Motor neuron (in vitro differentiated cells): Measurements from ENCODE around the gene SLC15A1. TPM values are rescaled to one million over a fixed set of nuclear protein-coding genes. Genes with fewer than 3 reads are reported as not detected.

ENCODE experiments used
- ATAC-seq, 8 experiments: fragments of 200-7000 bp; cut with Tn5 transposase; replicated peaks in 6 of 8; 2 replicates each; pipeline ENCODE4 v1.8.0; 2021; ENCODE audit warnings: mild to moderate bottlenecking in 8 of 8, moderate library complexity in 8 of 8
- H3K27ac ChIP-seq, 2 donors: fragments of 250-450 bp; sonication (Bioruptor Pico); 2 replicates each; pipeline ENCODE4 v1.9.0; 2021; ENCODE audit warnings: antibody characterized with exemption in 2 of 2, mild to moderate bottlenecking in 2 of 2, moderate library complexity in 1 of 2
- H3K4me1 ChIP-seq, 2 donors: fragments of 250-450 bp; sonication (Bioruptor Pico); replicated peaks in 1 of 2; 2 replicates each; pipeline ENCODE4 v1.6.1; 2021; ENCODE audit warnings: antibody characterized with exemption in 2 of 2, mild to moderate bottlenecking in 2 of 2, moderate library complexity in 1 of 2
- H3K4me3 ChIP-seq, 5 donors: fragments of 250-450 bp; sonication (Bioruptor Pico); 2 replicates each; pipeline ENCODE4 v1.9.0; 2021; ENCODE audit warnings: antibody characterized with exemption in 5 of 5, mild to moderate bottlenecking in 5 of 5, moderate library complexity in 4 of 5
- WGBS, 10 experiments: fragments of 450-650 bp; shearing (Covaris generic); methylation state at CpG; one replicate each; pipeline ENCODE4 v1.0.0; 2022; 5-methylcytosine and 5-hydroxymethylcytosine counted together
- in situ Hi-C, 9 experiments: fragments of 400-800 bp; cut with MboI; loops; one replicate each; pipeline ENCODE4 v1.15.0; 2021; ENCODE audit warnings: low sequenced_read_pairs in 9 of 9, low pct_unique_long_range_greater_than_20kb in 2 of 9; ENCODE audit not compliant: unreplicated experiment in 9 of 9
- total RNA-seq, 8 experiments: library from RNA; unstranded; fragments of 300-600 nt; gene quantifications; 2 replicates each; pipeline versions ENCODE4 v1.2.3 to v1.2.4, GENCODE V29; 2022

Gene SLC15A1
- total RNA-seq = under 1 TPM in 5 of 8 experiments, not detected in 3; 0.09 to 0.38 (median 0.28) TPM

DNA sequence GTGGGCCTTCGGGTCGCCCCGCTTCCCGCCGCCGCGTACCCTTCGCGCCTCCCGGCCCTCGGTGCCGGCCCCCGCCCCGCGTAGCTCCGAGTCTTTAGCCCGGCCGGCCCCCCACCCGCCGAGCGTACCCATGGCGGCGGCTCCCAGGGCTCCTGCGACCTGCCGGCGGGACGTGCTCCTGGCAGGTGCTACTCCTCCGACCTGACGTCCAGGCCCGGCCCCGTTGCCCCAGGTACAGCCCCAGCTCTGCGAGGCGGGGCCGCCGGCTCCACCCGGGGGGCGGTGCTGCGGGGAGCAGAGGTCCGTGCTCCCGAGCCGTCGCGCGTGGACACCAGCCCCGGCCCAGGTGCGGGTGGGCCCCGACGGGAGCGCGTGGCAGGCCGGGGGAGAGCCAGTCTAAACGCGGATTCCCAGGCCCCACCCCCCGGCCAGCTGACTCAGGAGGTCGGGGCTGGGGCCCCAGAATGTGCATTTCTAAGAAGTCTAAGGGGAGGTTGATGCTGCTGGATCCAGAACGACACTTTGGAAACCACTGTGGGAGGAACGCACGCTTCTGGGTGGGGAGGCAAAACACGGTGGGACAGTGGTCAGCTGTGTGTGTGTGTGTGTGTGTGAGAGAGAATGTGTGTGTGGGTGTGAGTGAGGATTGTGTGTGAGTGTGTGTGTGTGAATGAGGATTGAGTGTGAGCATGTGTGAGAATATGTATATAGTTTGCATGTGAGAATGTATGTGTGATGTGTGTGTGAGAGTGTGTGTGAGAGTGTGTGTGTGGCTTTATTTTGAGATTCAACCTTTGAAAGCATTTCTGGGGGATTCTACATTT is at the start of gene SLC15A1:
Gene SLC15A1 (minus strand): TSS at position 206 of the 824 bp plus-strand sequence. CDS start 74 bp downstream, at position 132.
- 0 to 73% (median 23%) methylated on average over 1 to 8 of the region's 59 CpGs; no CpG with 5 or more reads in 4 of the 10 experiments for WGBS, 10 experiments
- H3K4me3 ChIP-seq = peak within 1 kb of the TSS in 4 of 5 donors; percentile 1 to 15 (median 3)
- peak in 3 of 8 experiments; percentile 9 to 12 (median 9) for ATAC-seq
- H3K4me1 ChIP-seq = no peaks in the 10 kb centered on the region
- no peak within 1 kb of the TSS for H3K27ac ChIP-seq
- in situ Hi-C loops = no loop called here

DNA sequence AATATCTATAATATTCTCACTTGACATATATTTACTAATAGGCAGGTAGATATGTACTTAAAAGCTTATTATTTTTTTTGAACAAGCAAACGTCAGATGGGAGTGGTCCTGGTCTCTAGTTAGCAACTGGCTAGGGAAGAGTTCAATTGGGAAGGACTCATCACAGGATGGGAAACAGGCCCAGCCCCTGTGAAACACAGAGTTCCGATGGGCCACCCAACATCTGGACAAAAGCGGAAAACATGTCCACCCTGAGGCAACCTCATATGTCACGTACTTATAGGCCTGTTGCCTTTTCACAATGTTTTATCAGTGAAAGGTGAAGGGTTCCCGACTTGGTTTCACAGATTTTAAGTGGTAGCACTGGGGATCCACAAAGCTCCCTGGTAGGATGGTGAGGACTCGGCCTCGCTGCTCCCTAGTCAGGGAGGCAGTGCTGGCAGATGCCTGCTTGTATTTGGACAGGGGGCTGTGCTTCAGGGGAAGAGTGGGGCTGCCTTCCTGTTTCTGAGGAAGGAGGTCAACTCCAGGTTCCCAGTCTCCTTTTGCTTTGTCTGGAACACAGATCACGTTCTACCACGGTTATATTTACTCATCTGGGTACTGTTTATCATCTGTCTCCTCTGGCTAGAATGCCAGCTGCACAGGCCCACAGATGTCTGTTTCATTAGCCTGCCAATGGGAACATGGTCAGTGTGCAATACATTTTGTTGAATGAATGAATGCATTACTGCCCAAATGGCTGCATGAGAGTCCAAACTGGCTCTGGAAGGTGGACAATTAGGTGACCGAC is 49.4 kb upstream of the SLC15A1 start:
- WGBS, 10 experiments = 31 to 93% (median 84%) methylated on average over 1 to 6 of the region's 10 CpGs; no CpG with 5 or more reads in 1 of the 10 experiments
- ATAC-seq = peak in 1 of 8 experiments; percentile 28
- H3K4me1 ChIP-seq = no peaks in the 10 kb centered on the region
- in situ Hi-C loops = no loop called here
- H3K4me3 ChIP-seq = no peak overlapping the region
- no peak overlapping the region for H3K27ac ChIP-seq

GRCh38 chr13:98800078-98800477 is 47.6 kb upstream of the SLC15A1 start:
- no peak for ATAC-seq
- 60 to 100% (median 91%) methylated on average over 2 to 12 of the region's 14 CpGs; no CpG with 5 or more reads in 4 of the 10 experiments for WGBS, 10 experiments
- in situ Hi-C loops = no loop called here
- no peak overlapping the region for H3K4me3 ChIP-seq
- no peaks in the 10 kb centered on the region for H3K4me1 ChIP-seq
- H3K27ac ChIP-seq = no peak overlapping the region

GRCh38 chr13:98798849-98799645 is 46.6 kb upstream of the SLC15A1 start:
- WGBS, 10 experiments = 20 to 100% (median 81%) methylated on average over 2 to 5 of the region's 5 CpGs
- H3K4me1 ChIP-seq = no peaks in the 10 kb centered on the region
- ATAC-seq = peak in 2 of 8 experiments; percentile 66 to 67
- in situ Hi-C loops = no loop called here
- H3K27ac ChIP-seq = no peak overlapping the region
- H3K4me3 ChIP-seq = no peak overlapping the region

DNA sequence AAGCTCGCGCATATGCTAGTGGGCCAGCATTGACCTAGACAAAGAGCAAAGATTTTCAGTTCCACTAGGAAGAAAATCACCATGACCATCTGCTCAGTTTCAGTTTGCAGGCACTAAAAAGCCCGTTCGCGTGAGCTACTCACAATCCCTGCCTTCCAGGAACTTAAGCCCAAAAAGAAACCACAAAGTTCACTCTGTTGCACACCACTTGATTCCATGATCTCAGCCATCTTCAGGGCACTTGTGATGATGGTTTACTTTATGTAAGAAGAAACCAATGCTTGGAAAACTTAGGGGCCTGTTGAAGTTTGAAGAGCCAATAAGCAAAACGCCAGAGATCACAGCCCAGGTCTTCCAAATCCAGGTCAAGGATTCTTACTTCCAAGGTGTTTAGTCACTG is 45.0 kb upstream of the SLC15A1 start:
- WGBS, 10 experiments = 60 to 100% (median 94%) methylated on average over 1 to 6 of the region's 6 CpGs; no CpG with 5 or more reads in 2 of the 10 experiments
- in situ Hi-C loops = no loop called here
- H3K4me3 ChIP-seq = no peak overlapping the region
- no peaks in the 10 kb centered on the region for H3K4me1 ChIP-seq
- ATAC-seq = no peak
- no peak overlapping the region for H3K27ac ChIP-seq

- in situ Hi-C loops = no loop called here
- ATAC-seq = no peak
- no peaks in the 10 kb centered on the region for H3K4me1 ChIP-seq
- no peak overlapping the region for H3K4me3 ChIP-seq
- no peak overlapping the region for H3K27ac ChIP-seq
- whole genome bisulfite sequencing, 10 experiments = 73 to 89% (median 79%) methylated on average over 1 to 6 of the region's 10 CpGs; no CpG with 5 or more reads in 2 of the 10 experiments
These were observed 44.3 kb upstream of the SLC15A1 start for GRCh38 chr13:98796798-98797197.

GRCh38 chr13:98796191-98796590 is 43.7 kb upstream of the SLC15A1 start:
- in situ Hi-C loops = no loop called here
- H3K4me3 ChIP-seq = no peak overlapping the region
- H3K4me1 ChIP-seq = no peaks in the 10 kb centered on the region
- ATAC-seq = no peak
- WGBS, 10 experiments = 75 to 93% (median 83%) methylated on average over 2 to 5 of the region's 5 CpGs; no CpG with 5 or more reads in 4 of the 10 experiments
- H3K27ac ChIP-seq = no peak overlapping the region

- Histone ChIP-seq H3K27ac (no peak overlapping the region), H3K4me3 (no peak overlapping the region), H3K4me1 (no peaks in the 10 kb centered on the region)
- in situ Hi-C loops = no loop called here
- ATAC-seq = no peak
- WGBS, 10 experiments = 60 to 100% (median 90%) methylated on average over 1 to 5 of the region's 6 CpGs; no CpG with 5 or more reads in 3 of the 10 experiments
These were observed 42.7 kb upstream of the SLC15A1 start for GRCh38 chr13:98795220-98795619.

- Histone ChIP-seq H3K4me3 (no peak overlapping the region), H3K27ac (no peak overlapping the region), H3K4me1 (no peaks in the 10 kb centered on the region)
- ATAC-seq = no peak
- in situ Hi-C loops = no loop called here
- WGBS, 10 experiments = 77 to 100% (median 90%) methylated on average over 1 to 9 of the region's 12 CpGs; no CpG with 5 or more reads in 3 of the 10 experiments
These were observed 42.0 kb upstream of the SLC15A1 start for GRCh38 chr13:98794498-98794897.

- Histone ChIP-seq H3K27ac (no peak overlapping the region), H3K4me1 (no peaks in the 10 kb centered on the region), H3K4me3 (no peak overlapping the region)
- ATAC-seq = no peak
- in situ Hi-C loops = no loop called here
- WGBS, 10 experiments = 40 to 93% (median 82%) methylated on average over 1 to 10 of the region's 11 CpGs
These were observed 40.5 kb upstream of the SLC15A1 start for GRCh38 chr13:98792785-98793495.

DNA sequence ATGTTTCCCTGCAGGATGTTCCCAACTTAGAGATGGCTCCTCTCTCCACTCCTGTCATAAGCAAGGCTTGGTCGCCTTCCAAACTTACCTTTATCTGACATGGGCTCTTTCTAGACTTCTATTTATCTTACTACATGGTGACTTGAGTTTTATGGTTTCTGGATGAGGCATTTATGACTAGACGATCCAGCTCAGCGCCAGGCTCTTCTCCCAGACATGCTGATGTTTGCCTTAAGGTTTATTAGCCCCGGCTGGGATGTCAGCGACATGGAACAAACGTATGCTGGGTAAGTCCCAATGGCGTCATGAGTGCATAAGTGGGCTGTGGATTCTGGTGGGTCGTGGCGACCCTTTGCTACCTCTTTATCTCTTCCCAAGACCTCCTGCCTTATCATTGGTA is 39.8 kb upstream of the SLC15A1 start:
- 20 to 96% (median 83%) methylated on average over 1 to 9 of the region's 9 CpGs; no CpG with 5 or more reads in 1 of the 10 experiments for WGBS, 10 experiments
- in situ Hi-C loops = no loop called here
- no peaks in the 10 kb centered on the region for H3K4me1 ChIP-seq
- no peak overlapping the region for H3K4me3 ChIP-seq
- no peak overlapping the region for H3K27ac ChIP-seq
- ATAC-seq = no peak

DNA sequence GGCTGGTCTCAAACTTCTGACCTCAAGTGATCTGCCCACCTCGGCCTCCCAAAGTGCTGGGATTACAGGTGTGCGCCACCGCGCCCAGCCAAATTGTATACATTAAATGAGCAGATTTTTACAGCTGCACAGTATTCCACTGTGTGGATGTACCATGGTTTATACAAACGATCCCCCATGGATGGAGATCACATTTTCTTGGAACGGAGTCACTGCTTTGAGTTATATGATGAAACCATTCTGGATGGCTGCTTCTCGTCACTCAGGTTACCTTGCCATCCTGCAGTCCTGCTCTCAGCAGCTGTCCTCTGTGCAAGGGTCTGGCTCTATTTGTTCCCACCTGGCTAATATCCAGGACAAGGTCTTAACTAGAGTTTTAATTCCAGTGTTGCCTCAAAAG is 39.1 kb upstream of the SLC15A1 start:
- H3K27ac ChIP-seq = no peak overlapping the region
- no peak overlapping the region for H3K4me3 ChIP-seq
- in situ Hi-C loops = no loop called here
- WGBS, 10 experiments = 58 to 95% (median 80%) methylated on average over 2 to 4 of the region's 7 CpGs; no CpG with 5 or more reads in 3 of the 10 experiments
- H3K4me1 ChIP-seq = no peaks in the 10 kb centered on the region
- ATAC-seq = no peak
